HepG2 (cell line): ENCODE results near the gene ERMP1. TPM values are rescaled to one million over a fixed set of nuclear protein-coding genes. Genes with fewer than 3 reads are reported as not detected.
A peak's percentile ranks its signal among the peaks of the same experiment; 100 is the strongest.

Source experiments
- EED ChIP-seq: sonication (generic); formaldehyde crosslinking; IDR thresholded peaks from 2 replicates; pipeline ENCODE4 v1.5.0; 2020; ENCODE audit warnings: mild to moderate bottlenecking, missing genetic modification reagents
- ELF1 ChIP-seq: sonication (generic); formaldehyde crosslinking; IDR thresholded peaks from 2 replicates; pipeline ENCODE4 v1.4.0; 2020; ENCODE audit warnings: missing genetic modification reagents
- EP300 ChIP-seq, 3 experiments: sonication (generic) in 1 of 3; formaldehyde crosslinking in 1 of 3; IDR thresholded peaks; 2 replicates each; pipeline versions ENCODE4 v1.5.1 to v1.6.1; 2011 to 2020; ENCODE audit warnings: low read depth in 2 of 3, low read length in 2 of 3, borderline replicate concordance in 1 of 3, improper control_type of control experiment in 1 of 3, mild to moderate bottlenecking in 1 of 3, missing genetic modification reagents in 1 of 3, moderate library complexity in 1 of 3
- EZH2 ChIP-seq: conservative IDR thresholded peaks from 2 replicates; pipeline ENCODE4 v1.6.1; 2012; ENCODE audit warnings: mild to moderate bottlenecking, low read depth, low read length, moderate library complexity
- FOSL1 ChIP-seq: sonication (generic); formaldehyde crosslinking; IDR thresholded peaks from 2 replicates; pipeline ENCODE4 v1.9.0; 2021; ENCODE audit warnings: missing genetic modification reagents, borderline replicate concordance
- FOSL2 ChIP-seq: sonication (generic); formaldehyde crosslinking; IDR thresholded peaks from 2 replicates; pipeline ENCODE4 v1.4.0; 2020; ENCODE audit warnings: missing genetic modification reagents
- GATAD1 ChIP-seq: IDR thresholded peaks from 2 replicates; pipeline ENCODE4 v1.6.1; 2016; ENCODE audit warnings: missing genetic modification reagents, missing compliant biosample characterization
- GATAD2A ChIP-seq: IDR thresholded peaks from 2 replicates; pipeline ENCODE4 v1.6.1; 2016
- GPN1 ChIP-seq: sonication (generic); formaldehyde crosslinking; IDR thresholded peaks from 2 replicates; pipeline ENCODE4 v1.5.1; 2020; ENCODE audit warnings: missing genetic modification reagents, borderline replicate concordance
- HDAC1 ChIP-seq: sonication (generic); formaldehyde crosslinking; IDR thresholded peaks from 2 replicates; pipeline ENCODE4 v1.5.1; 2020; ENCODE audit warnings: mild to moderate bottlenecking, missing genetic modification reagents
- KDM2A ChIP-seq: sonication (generic); formaldehyde crosslinking; IDR thresholded peaks from 2 replicates; pipeline ENCODE4 v1.4.0; 2020; ENCODE audit warnings: low read depth, missing genetic modification reagents, borderline replicate concordance
- KDM6A ChIP-seq: IDR thresholded peaks from 2 replicates; pipeline ENCODE4 v1.6.1; 2016; ENCODE audit warnings: low read depth
- NCOA2 ChIP-seq: sonication (generic); formaldehyde crosslinking; IDR thresholded peaks from 2 replicates; pipeline ENCODE4 v1.8.0; 2022; ENCODE audit warnings: inconsistent platforms
- NCOR1 ChIP-seq: fragments of 200-600 bp; sonication (generic); IDR thresholded peaks from 2 replicates; pipeline ENCODE4 v1.7.0; 2017; ENCODE audit warnings: antibody characterized with exemption, low read length, borderline replicate concordance
- NFE2 ChIP-seq: sonication (generic); formaldehyde crosslinking; IDR thresholded peaks from 2 replicates; pipeline ENCODE4 v1.4.0; 2020; ENCODE audit warnings: missing genetic modification reagents
- PCBP2 ChIP-seq: fragments of 200-400 bp; formaldehyde crosslinking; optimal IDR thresholded peaks from 2 replicates; pipeline ENCODE3; 2018; ENCODE audit warnings: low read length, low read depth; ENCODE audit not compliant: poor library complexity, severe bottlenecking
- RXRA ChIP-seq: sonication (generic); formaldehyde crosslinking; IDR thresholded peaks from 2 replicates; pipeline ENCODE4 v1.5.1; 2020; ENCODE audit warnings: missing genetic modification reagents
- ZBTB7B ChIP-seq: sonication (generic); formaldehyde crosslinking; IDR thresholded peaks from 2 replicates; pipeline ENCODE4 v1.4.0; 2020; ENCODE audit warnings: missing genetic modification reagents
- ZNF556 ChIP-seq: sonication (generic); formaldehyde crosslinking; IDR thresholded peaks from 2 replicates; pipeline ENCODE4 v1.4.0; 2020; ENCODE audit warnings: mild to moderate bottlenecking, missing genetic modification reagents, borderline replicate concordance
- ZNF570 ChIP-seq: sonication (generic); formaldehyde crosslinking; IDR thresholded peaks from 2 replicates; pipeline ENCODE4 v1.4.0; 2020; ENCODE audit warnings: mild to moderate bottlenecking, missing genetic modification reagents, borderline replicate concordance
- ZNF670 ChIP-seq: sonication (generic); formaldehyde crosslinking; IDR thresholded peaks from 2 replicates; pipeline ENCODE4 v1.8.0; 2022; ENCODE audit warnings: mild to moderate bottlenecking, missing genetic modification reagents, borderline replicate concordance
- polyA plus RNA-seq, 8 experiments: library from polyadenylated mRNA; depleted of rRNA in 3 of 8; stranded (reverse) in 7 of 8; unstranded in 1 of 8; fragments of >200 nt; fragmentation: Illumina TruSeq in 4 of 8; extraction: Trizol in 4 of 8; gene quantifications; 2 replicates each; pipeline versions ENCODE4 v1.2.1 to v1.2.3, GENCODE V29; 2011 to 2016; ENCODE audit warnings: low read depth in 4 of 8, missing spikeins in 1 of 8, mixed read lengths in 1 of 8; ENCODE audit not compliant: insufficient read depth in 1 of 8
- total RNA-seq, 5 experiments: library from RNA; depleted of rRNA; stranded (reverse); fragments of >200 nt; fragmentation: Illumina TruSeq; extraction: Trizol; gene quantifications; 2 replicates each; pipeline ENCODE4 v1.2.3, GENCODE V29; 2016; ENCODE audit warnings: low read depth in 1 of 5
- TF ChIP-seq, protein P1 (sequence below): sonication (generic); IDR thresholded peaks from 2 replicates; pipeline ENCODE4 v1.6.1; 2016; ENCODE audit warnings: low read depth, borderline replicate concordance
- TF ChIP-seq, protein P2 (sequence below), 2 experiments: sonication (generic) in 1 of 2; formaldehyde crosslinking in 1 of 2; IDR thresholded peaks; 2 replicates each; pipeline versions ENCODE4 v1.4.0 to v1.6.1; 2018 to 2020; ENCODE audit warnings: missing genetic modification reagents in 2 of 2, borderline replicate concordance in 1 of 2, low read depth in 1 of 2, mild to moderate bottlenecking in 1 of 2, missing biosample characterization in 1 of 2
- TF ChIP-seq, protein P3 (sequence below): sonication (generic); formaldehyde crosslinking; IDR thresholded peaks from 2 replicates; pipeline ENCODE4 v1.4.0; 2020; ENCODE audit warnings: mild to moderate bottlenecking, low read depth, missing genetic modification reagents

The ERMP1 gene
- total and polyA plus RNA-seq, 2 of the 13 experiments (the other 11 are each of a cell fraction or from before 2014, with no cell fraction given) = 40.9 to 65.4 TPM

DNA sequence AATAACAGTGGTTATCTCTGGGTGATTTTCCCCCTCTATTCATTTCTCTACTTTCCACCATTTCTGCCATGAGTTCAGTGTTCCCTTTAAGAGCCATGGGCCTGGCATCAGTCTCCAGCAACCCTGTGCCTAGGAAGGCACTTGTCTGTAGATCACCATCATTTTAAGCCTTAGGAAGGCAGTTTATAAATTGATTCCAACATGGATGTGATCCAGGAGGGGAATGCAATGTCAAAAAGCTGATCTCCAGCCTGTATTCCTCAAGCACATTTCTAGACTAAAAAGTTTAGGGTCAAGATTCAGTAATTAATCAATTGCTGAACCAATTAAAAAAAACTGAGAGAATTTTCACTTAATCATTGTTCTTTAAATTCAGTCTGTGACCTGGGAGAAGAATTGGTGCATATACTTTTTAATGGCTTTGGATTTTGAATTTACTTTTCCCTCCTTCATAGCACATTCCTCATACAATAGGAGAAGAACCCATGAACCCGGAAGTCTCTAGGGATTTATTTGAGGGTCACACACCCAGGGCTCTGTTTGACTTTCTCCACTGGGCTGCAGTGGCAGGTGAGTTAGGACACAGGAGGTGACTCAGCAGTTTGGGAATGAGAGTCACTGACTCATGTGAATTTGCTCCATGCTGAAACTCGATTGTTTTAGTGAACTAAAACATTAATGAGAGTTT is 6.1 kb upstream of the ERMP1 start (continued):
- peak; percentile 63; the same call in 1 of the 2 replicates for TF ChIP-seq RXRA (CRISPR knock-in tag)
- peak; percentile 36; the same call in 1 of the 2 replicates for TF ChIP-seq NCOR1
- peak; percentile 63; the same call in 1 of the 2 replicates for TF ChIP-seq ZNF670 (CRISPR knock-in tag)
- TF ChIP-seq, protein P1, sequence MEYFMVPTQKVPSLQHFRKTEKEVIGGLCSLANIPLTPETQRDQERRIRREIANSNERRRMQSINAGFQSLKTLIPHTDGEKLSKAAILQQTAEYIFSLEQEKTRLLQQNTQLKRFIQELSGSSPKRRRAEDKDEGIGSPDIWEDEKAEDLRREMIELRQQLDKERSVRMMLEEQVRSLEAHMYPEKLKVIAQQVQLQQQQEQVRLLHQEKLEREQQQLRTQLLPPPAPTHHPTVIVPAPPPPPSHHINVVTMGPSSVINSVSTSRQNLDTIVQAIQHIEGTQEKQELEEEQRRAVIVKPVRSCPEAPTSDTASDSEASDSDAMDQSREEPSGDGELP = peak; percentile 74; the same call in 1 of the 2 replicates
- TF ChIP-seq GATAD1 (CRISPR knock-in tag) = peak; percentile 39; the same call in 1 of the 2 replicates
- TF ChIP-seq NFE2 (CRISPR knock-in tag) = peak; percentile 90; the same call in 1 of the 2 replicates
- TF ChIP-seq ZNF570 = no peak
- TF ChIP-seq, protein P2, sequence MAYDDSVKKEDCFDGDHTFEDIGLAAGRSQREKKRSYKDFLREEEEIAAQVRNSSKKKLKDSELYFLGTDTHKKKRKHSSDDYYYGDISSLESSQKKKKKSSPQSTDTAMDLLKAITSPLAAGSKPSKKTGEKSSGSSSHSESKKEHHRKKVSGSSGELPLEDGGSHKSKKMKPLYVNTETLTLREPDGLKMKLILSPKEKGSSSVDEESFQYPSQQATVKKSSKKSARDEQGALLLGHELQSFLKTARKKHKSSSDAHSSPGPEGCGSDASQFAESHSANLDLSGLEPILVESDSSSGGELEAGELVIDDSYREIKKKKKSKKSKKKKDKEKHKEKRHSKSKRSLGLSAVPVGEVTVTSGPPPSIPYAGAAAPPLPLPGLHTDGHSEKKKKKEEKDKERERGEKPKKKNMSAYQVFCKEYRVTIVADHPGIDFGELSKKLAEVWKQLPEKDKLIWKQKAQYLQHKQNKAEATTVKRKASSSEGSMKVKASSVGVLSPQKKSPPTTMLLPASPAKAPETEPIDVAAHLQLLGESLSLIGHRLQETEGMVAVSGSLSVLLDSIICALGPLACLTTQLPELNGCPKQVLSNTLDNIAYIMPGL (CRISPR knock-in tag; IDR thresholded peaks at IDR 0.05; ENCODE audit: borderline replicate concordance in 1 of 2, low read depth in 1 of 2) = 0 out of 4 replicates have a peak, but pooled peaks have one; percentile 22 to 23
- TF ChIP-seq EED (CRISPR knock-in tag) = no peak
- TF ChIP-seq KDM6A = no peak
- TF ChIP-seq EZH2 = no peak
- peak; percentile 68; the same call in 1 of the 2 replicates for TF ChIP-seq ZNF556 (CRISPR knock-in tag)
- TF ChIP-seq EP300 (IDR thresholded peaks at IDR 0.05; ENCODE audit: low read depth in 2 of 2, low read length in 2 of 2) = peak; percentile 50 to 82; a peak in 2 of 4 replicates
- no peak; the same call in 1 of the 2 replicates for TF ChIP-seq EP300 (CRISPR knock-in tag; IDR thresholded peaks at IDR 0.05; ENCODE audit: borderline replicate concordance)
- peak; percentile 78 for TF ChIP-seq GATAD2A (CRISPR knock-in tag)
- TF ChIP-seq HDAC1 = peak; percentile 56; the same call in 1 of the 2 replicates
- peak; percentile 31; the same call in 1 of the 2 replicates for TF ChIP-seq FOSL1 (CRISPR knock-in tag)
- TF ChIP-seq KDM2A (CRISPR knock-in tag) = peak; percentile 41; the same call in 1 of the 2 replicates
- TF ChIP-seq FOSL2 (CRISPR knock-in tag) = peak; percentile 92
- peak; percentile 58; the same call in 1 of the 2 replicates for TF ChIP-seq ZBTB7B (CRISPR knock-in tag)
- peak; percentile 36; the same call in 1 of the 2 replicates for TF ChIP-seq NCOA2 (CRISPR knock-in tag)
- TF ChIP-seq, protein P3, sequence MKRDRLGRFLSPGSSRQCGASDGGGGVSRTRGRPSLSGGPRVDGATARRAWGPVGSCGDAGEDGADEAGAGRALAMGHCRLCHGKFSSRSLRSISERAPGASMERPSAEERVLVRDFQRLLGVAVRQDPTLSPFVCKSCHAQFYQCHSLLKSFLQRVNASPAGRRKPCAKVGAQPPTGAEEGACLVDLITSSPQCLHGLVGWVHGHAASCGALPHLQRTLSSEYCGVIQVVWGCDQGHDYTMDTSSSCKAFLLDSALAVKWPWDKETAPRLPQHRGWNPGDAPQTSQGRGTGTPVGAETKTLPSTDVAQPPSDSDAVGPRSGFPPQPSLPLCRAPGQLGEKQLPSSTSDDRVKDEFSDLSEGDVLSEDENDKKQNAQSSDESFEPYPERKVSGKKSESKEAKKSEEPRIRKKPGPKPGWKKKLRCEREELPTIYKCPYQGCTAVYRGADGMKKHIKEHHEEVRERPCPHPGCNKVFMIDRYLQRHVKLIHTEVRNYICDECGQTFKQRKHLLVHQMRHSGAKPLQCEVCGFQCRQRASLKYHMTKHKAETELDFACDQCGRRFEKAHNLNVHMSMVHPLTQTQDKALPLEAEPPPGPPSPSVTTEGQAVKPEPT = no peak
- no peak for TF ChIP-seq GPN1 (CRISPR knock-in tag)
- TF ChIP-seq ELF1 (CRISPR knock-in tag) = peak; percentile 94
- no peak for TF ChIP-seq PCBP2
